K562 (cell line): ENCODE data around the gene POLR1B. TPM values are rescaled to one million over a fixed set of nuclear protein-coding genes. Genes with fewer than 3 reads are reported as not detected.

ENCODE experiments used
- ADNP ChIP-seq: fragments of 200-800 bp; sonication (Bioruptor generic); IDR thresholded peaks from 2 replicates; pipeline ENCODE4 v1.6.1; 2016; ENCODE audit warnings: missing genetic modification characterization, missing compliant biosample characterization
- BDP1 ChIP-seq: IDR thresholded peaks from 3 replicates; pipeline ENCODE4 v1.6.1; 2011; ENCODE audit not compliant: insufficient read length, insufficient read depth
- CBX8 ChIP-seq: fragments of 200-600 bp; sonication (generic); IDR thresholded peaks from 2 replicates; pipeline ENCODE4 v1.6.1; 2012; ENCODE audit warnings: borderline replicate concordance, mixed run types, low read depth, mild to moderate bottlenecking, moderate library complexity, mixed read lengths, low read length, control low read depth, inconsistent platforms; ENCODE audit not compliant: poor library complexity, severe bottlenecking; ENCODE audit errors: extremely low read depth
- CHD4 ChIP-seq: fragments of 200-600 bp; sonication (generic); IDR thresholded peaks from 3 replicates; pipeline ENCODE4 v1.6.1; 2012; ENCODE audit warnings: low read depth, mild to moderate bottlenecking, mixed read lengths, low read length, inconsistent platforms; ENCODE audit not compliant: insufficient read depth, insufficient replicate concordance, poor library complexity, severe bottlenecking
- ESRRB ChIP-seq: fragments of 250-450 bp; sonication (Bioruptor Pico); IDR thresholded peaks from 2 replicates; pipeline ENCODE4 v1.5.0; 2020; ENCODE audit warnings: mild to moderate bottlenecking, moderate library complexity, borderline replicate concordance
- ETV5 ChIP-seq: sonication (generic); formaldehyde crosslinking; IDR thresholded peaks from 2 replicates; pipeline ENCODE4 v1.4.0; 2020; ENCODE audit warnings: low read depth, mild to moderate bottlenecking, missing genetic modification reagents
- FOS ChIP-seq: IDR thresholded peaks from 3 replicates; pipeline ENCODE4 v1.6.1; 2011; ENCODE audit not compliant: insufficient read length; ENCODE audit errors: extremely low read depth
- GATAD2B ChIP-seq: fragments of 450-650 bp; IDR thresholded peaks from 2 replicates; pipeline ENCODE4 v1.6.1; 2017; ENCODE audit warnings: mild to moderate bottlenecking, borderline replicate concordance
- MAFG ChIP-seq: fragments of 450-650 bp; conservative IDR thresholded peaks from 2 replicates; pipeline ENCODE4 v1.6.1; 2016; ENCODE audit warnings: missing genetic modification characterization, missing compliant biosample characterization
- MBD2 ChIP-seq: sonication (generic); IDR thresholded peaks from 2 replicates; pipeline ENCODE4 v1.6.1; 2016; ENCODE audit warnings: low read depth, borderline replicate concordance
- PTBP1 ChIP-seq: fragments of 200-400 bp; formaldehyde crosslinking; IDR thresholded peaks from 2 replicates; pipeline ENCODE4 v1.6.1; 2017; ENCODE audit warnings: low read depth, low read length
- RBM17 ChIP-seq: fragments of 200-400 bp; formaldehyde crosslinking; IDR thresholded peaks from 2 replicates; pipeline ENCODE4 v1.6.1; 2017; ENCODE audit warnings: low read depth, mild to moderate bottlenecking, low read length, borderline replicate concordance
- RBM34 ChIP-seq: fragments of 200-400 bp; formaldehyde crosslinking; IDR thresholded peaks from 2 replicates; pipeline ENCODE4 v1.6.1; 2018; ENCODE audit warnings: low read length, borderline replicate concordance; ENCODE audit not compliant: insufficient read depth
- SAP30 ChIP-seq: fragments of 200-600 bp; sonication (generic); IDR thresholded peaks from 2 replicates; pipeline ENCODE4 v1.6.1; 2012; ENCODE audit warnings: borderline replicate concordance, low read depth, mild to moderate bottlenecking, moderate library complexity, low read length, control low read depth, inconsistent platforms; ENCODE audit not compliant: insufficient read depth, poor library complexity, severe bottlenecking
- SMAD2 ChIP-seq: fragments of 150-350 bp; IDR thresholded peaks from 2 replicates; pipeline ENCODE4 v1.6.1; 2014; ENCODE audit warnings: low read depth, mild to moderate bottlenecking, low read length
- VEZF1 ChIP-seq: fragments of 200-800 bp; sonication (Bioruptor generic); IDR thresholded peaks from 2 replicates; pipeline ENCODE4 v1.6.1; 2017; ENCODE audit warnings: missing genetic modification characterization, missing compliant biosample characterization
- ZKSCAN8 ChIP-seq: fragments of 200-800 bp; sonication (Bioruptor generic); IDR thresholded peaks from 2 replicates; pipeline ENCODE4 v1.6.1; 2016; ENCODE audit warnings: missing genetic modification characterization, missing compliant biosample characterization
- ZNF133 ChIP-seq: fragments of 250-450 bp; sonication (Bioruptor Pico); IDR thresholded peaks from 2 replicates; pipeline ENCODE4 v1.4.0; 2020; ENCODE audit warnings: mild to moderate bottlenecking
- ZNF146 ChIP-seq: IDR thresholded peaks from one replicate; pipeline ENCODE4 v1.6.1; 2018; ENCODE audit warnings: missing compliant biosample characterization; ENCODE audit not compliant: unreplicated experiment
- polyA plus RNA-seq, 8 experiments: library from polyadenylated mRNA; depleted of rRNA in 4 of 8; stranded (reverse) in 5 of 8; unstranded in 3 of 8; fragments of >200 nt; fragmentation: Nextera tagmentation in 2 of 8; fragmentation: Illumina TruSeq in 1 of 8; extraction: Ambion mirVana in 2 of 8; extraction: Trizol in 1 of 8; gene quantifications; 2 replicates each; pipeline versions ENCODE4 v1.2.1 to v1.2.3, GENCODE V29; 2011 to 2014; ENCODE audit warnings: inconsistent platforms in 1 of 8, missing spikeins in 1 of 8
- total RNA-seq, 7 experiments: library from RNA; depleted of rRNA in 6 of 7; stranded (reverse); fragments of >200 nt in 6 of 7; fragmentation: Illumina TruSeq in 2 of 7; extraction: Trizol in 2 of 7; gene quantifications; 2 replicates each; pipeline versions ENCODE4 v1.2.1 to v1.2.3, GENCODE V29; 2011 to 2021; ENCODE audit warnings: low replicate concordance in 1 of 7
- TF ChIP-seq, protein P1 (sequence below): sonication (generic); formaldehyde crosslinking; IDR thresholded peaks from 2 replicates; pipeline ENCODE4 v1.8.1; 2023; ENCODE audit warnings: mild to moderate bottlenecking, missing genetic modification reagents
- TF ChIP-seq, protein P2 (sequence below): fragments of 250-450 bp; sonication (Bioruptor Pico); IDR thresholded peaks from 2 replicates; pipeline ENCODE4 v1.5.0; 2022; ENCODE audit warnings: mild to moderate bottlenecking

The POLR1B gene
- total and polyA plus RNA-seq, 9 of the 15 experiments (the other 6 are each of a cell fraction or from before 2014, with no cell fraction given) = 19.8 to 55.1 (median 40.2) TPM

GRCh38 chr2:112541315-112542122 lies 746 bp upstream of the POLR1B start (continued):
- TF ChIP-seq SAP30 (no peak), RBM34 (no peak), ZKSCAN8 (CRISPR knock-in tag) (no peak), MAFG (tag) (no peak), PTBP1 (no peak), CHD4 (no peak), VEZF1 (CRISPR knock-in tag) (no peak), ETV5 (no peak), SMAD2 (no peak), BDP1 (no peak), ZNF133 (no peak), ADNP (tag) (no peak), GATAD2B (no peak), CBX8 (no peak), ZNF146 (CRISPR knock-in tag) (no peak), RBM17 (no peak), ESRRB (CRISPR knock-in tag) (no peak), MBD2 (0 out of 2 replicates have a peak, but pooled peaks have one; percentile 72), FOS (no peak)
- TF ChIP-seq, protein P1, sequence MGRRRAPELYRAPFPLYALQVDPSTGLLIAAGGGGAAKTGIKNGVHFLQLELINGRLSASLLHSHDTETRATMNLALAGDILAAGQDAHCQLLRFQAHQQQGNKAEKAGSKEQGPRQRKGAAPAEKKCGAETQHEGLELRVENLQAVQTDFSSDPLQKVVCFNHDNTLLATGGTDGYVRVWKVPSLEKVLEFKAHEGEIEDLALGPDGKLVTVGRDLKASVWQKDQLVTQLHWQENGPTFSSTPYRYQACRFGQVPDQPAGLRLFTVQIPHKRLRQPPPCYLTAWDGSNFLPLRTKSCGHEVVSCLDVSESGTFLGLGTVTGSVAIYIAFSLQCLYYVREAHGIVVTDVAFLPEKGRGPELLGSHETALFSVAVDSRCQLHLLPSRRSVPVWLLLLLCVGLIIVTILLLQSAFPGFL (CRISPR knock-in tag) = no peak
- TF ChIP-seq, protein P2, sequence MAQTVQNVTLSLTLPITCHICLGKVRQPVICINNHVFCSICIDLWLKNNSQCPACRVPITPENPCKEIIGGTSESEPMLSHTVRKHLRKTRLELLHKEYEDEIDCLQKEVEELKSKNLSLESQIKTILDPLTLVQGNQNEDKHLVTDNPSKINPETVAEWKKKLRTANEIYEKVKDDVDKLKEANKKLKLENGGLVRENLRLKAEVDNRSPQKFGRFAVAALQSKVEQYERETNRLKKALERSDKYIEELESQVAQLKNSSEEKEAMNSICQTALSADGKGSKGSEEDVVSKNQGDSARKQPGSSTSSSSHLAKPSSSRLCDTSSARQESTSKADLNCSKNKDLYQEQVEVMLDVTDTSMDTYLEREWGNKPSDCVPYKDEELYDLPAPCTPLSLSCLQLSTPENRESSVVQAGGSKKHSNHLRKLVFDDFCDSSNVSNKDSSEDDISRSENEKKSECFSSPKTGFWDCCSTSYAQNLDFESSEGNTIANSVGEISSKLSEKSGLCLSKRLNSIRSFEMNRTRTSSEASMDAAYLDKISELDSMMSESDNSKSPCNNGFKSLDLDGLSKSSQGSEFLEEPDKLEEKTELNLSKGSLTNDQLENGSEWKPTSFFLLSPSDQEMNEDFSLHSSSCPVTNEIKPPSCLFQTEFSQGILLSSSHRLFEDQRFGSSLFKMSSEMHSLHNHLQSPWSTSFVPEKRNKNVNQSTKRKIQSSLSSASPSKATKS (CRISPR knock-in tag) = no peak
